Calu3 (cell line): ENCODE measurements around the gene TRIM68. TPM values are rescaled to one million over a fixed set of nuclear protein-coding genes. Genes with fewer than 3 reads are reported as not detected.

Experiments
- Bru-seq: library from RNA; stranded (reverse); fragments of 400-500 nt; gene quantifications from one replicate; lab custom pipeline; 2021; lab: Mats Ljungman, UMichigan
- BruChase-seq, 2 experiments: library from RNA; stranded (reverse); fragments of 400-500 nt; gene quantifications; one replicate each; lab custom pipeline; 2021; lab: Mats Ljungman, UMichigan
- BruUV-seq: library from RNA; stranded (reverse); fragments of 400-500 nt; replicated peaks from 2 replicates; lab custom pipeline; 2021; lab: Mats Ljungman, UMichigan
- CTCF ChIA-PET: fragments of 300-600 bp; sonication (Branson Sonifier 250); formaldehyde crosslinking; loops from one replicate; lab custom pipeline; 2022; ENCODE audit warnings: antibody characterized with exemption; lab: Charles Lee
- DNase-seq: peaks from one replicate; pipeline ENCODE4 v3.0.0; 2022
- H3K27ac Mint-ChIP-seq: one replicate; pipeline ENCODE4 v1.8.0; 2022; ENCODE audit warnings: mixed read lengths; ENCODE audit not compliant: unreplicated experiment
- H3K27me3 Mint-ChIP-seq: one replicate; pipeline ENCODE4 v1.8.0; 2022; ENCODE audit warnings: mixed read lengths; ENCODE audit not compliant: unreplicated experiment
- H3K36me3 Mint-ChIP-seq: one replicate; pipeline ENCODE4 v1.8.0; 2022; ENCODE audit warnings: mild to moderate bottlenecking, moderate library complexity, mixed read lengths; ENCODE audit not compliant: insufficient read depth, unreplicated experiment
- H3K4me1 Mint-ChIP-seq: one replicate; pipeline ENCODE4 v1.8.0; 2022; ENCODE audit warnings: mild to moderate bottlenecking, low read depth, mixed read lengths; ENCODE audit not compliant: unreplicated experiment
- H3K4me3 Mint-ChIP-seq: one replicate; pipeline ENCODE4 v1.8.0; 2022; ENCODE audit warnings: mild to moderate bottlenecking, low read depth, moderate library complexity, mixed read lengths; ENCODE audit not compliant: unreplicated experiment
- H3K9me3 Mint-ChIP-seq: one replicate; pipeline ENCODE4 v1.8.0; 2022; ENCODE audit warnings: low read depth, mixed read lengths; ENCODE audit not compliant: unreplicated experiment
- CTCF ChIP-seq: fragments of 200-600 bp; IDR thresholded peaks from one replicate; pipeline ENCODE4 v1.8.0; 2022; ENCODE audit warnings: antibody characterized with exemption; ENCODE audit not compliant: unreplicated experiment
- intact Hi-C: fragments of 100-400 bp; cut with micrococcal nuclease; formaldehyde crosslinking; loops from one replicate; pipeline ENCODE4 v1.10.0; 2022; ENCODE audit not compliant: unreplicated experiment
- long read RNA-seq: library from polyadenylated mRNA; stranded (forward); transcript quantifications from one replicate; pipeline ENCODE4 v2.0.0, GENCODE V29; 2022
- total RNA-seq: library from RNA; stranded (reverse); gene quantifications from 2 replicates; pipeline ENCODE4 v1.2.3, GENCODE V29; 2022

The TRIM68 gene
- total RNA-seq = 12.7 and 14.5 TPM in 2 replicates
- Bru-seq, nascent RNA = percentile 52 among the genes with signal in this experiment
- percentile 47 among the genes with signal in this experiment for BruChase-seq, experiment 1, labeled RNA remaining after a 6-hour chase
- BruChase-seq, experiment 2, labeled RNA remaining after a 2-hour chase = percentile 65 among the genes with signal in this experiment
- long read RNA-seq, transcript TRIM68-201 (7 exons, 3,352 nt) = major isoform, 10 of 22 reads
- long read RNA-seq, partial matches to known transcripts = 1 of 22 reads
- long read RNA-seq, other reads (novel, unspliced or antisense) = 4 of 22 reads

GRCh38 chr11:4607781-4608666, at the start of gene TRIM68:
Gene TRIM68 (minus strand): TSS chr11:4608231. CDS start chr11:4605504, 2,727 bp downstream.
- BruUV-seq = TSS peak; percentile 75

DNA sequence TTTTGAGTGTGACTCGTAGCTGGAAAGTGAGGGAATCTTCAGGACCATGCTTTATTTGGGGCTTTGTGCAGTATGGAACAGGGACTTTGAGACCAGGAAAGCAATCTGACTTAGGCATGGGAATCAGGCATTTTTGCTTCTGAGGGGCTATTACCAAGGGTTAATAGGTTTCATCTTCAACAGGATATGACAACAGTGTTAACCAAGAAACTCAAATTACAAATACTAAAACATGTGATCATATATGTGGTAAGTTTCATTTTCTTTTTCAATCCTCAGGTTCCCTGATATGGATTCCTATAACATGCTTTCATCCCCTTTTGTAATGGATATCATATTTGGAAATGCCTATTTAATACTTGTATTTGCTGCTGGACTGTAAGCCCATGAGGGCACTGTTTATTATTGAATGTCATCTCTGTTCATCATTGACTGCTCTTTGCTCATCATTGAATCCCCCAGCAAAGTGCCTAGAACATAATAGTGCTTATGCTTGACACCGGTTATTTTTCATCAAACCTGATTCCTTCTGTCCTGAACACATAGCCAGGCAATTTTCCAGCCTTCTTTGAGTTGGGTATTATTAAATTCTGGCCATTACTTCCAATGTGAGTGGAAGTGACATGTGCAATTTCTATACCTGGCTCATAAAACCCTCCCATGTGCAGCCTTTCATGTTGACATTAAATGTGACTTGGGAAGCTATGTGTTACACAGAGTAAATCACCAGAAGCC, 46.8 kb upstream of the TRIM68 start:
- BruUV-seq = no TSS peak
- no peak overlapping the region for H3K27ac Mint-ChIP-seq
- H3K9me3 Mint-ChIP-seq = peaks cover 3% of the 10 kb centered on the region
- no peak for DNase-seq
- intact Hi-C loops = no loop called here
- H3K4me1 Mint-ChIP-seq = no peaks in the 10 kb centered on the region
- H3K36me3 Mint-ChIP-seq = no peaks in the 10 kb centered on the region
- peaks cover 30% of the 10 kb centered on the region for H3K27me3 Mint-ChIP-seq
- CTCF ChIA-PET = no interaction called here
- TF ChIP-seq CTCF = no peak
- H3K4me3 Mint-ChIP-seq = no peak overlapping the region

More at GRCh38 chr11:4607781-4608666, at the start of gene TRIM68:
- H3K27me3 Mint-ChIP-seq = no peaks in the 10 kb centered on the region
- peak; percentile 96 for DNase-seq
- H3K9me3 Mint-ChIP-seq = no peaks in the 10 kb centered on the region
- intact Hi-C loops = loop anchor here (5.0 kb wide), 2 partner anchors 116 to 421 kb away; no protein-coding TSS in a partner anchor
- H3K4me1 Mint-ChIP-seq = peaks cover 26% of the 10 kb centered on the region
- H3K36me3 Mint-ChIP-seq = peaks cover 19% of the 10 kb centered on the region
- peak within 1 kb of the TSS; percentile 88 for H3K4me3 Mint-ChIP-seq
- H3K27ac Mint-ChIP-seq = peak within 1 kb of the TSS; percentile 69
- no peak for TF ChIP-seq CTCF
- CTCF ChIA-PET = interaction anchor here (0.6 to 0.7 kb wide), 2 partner anchors 37 to 426 kb away, joined by 3 read pairs; no protein-coding TSS in a partner anchor

DNA sequence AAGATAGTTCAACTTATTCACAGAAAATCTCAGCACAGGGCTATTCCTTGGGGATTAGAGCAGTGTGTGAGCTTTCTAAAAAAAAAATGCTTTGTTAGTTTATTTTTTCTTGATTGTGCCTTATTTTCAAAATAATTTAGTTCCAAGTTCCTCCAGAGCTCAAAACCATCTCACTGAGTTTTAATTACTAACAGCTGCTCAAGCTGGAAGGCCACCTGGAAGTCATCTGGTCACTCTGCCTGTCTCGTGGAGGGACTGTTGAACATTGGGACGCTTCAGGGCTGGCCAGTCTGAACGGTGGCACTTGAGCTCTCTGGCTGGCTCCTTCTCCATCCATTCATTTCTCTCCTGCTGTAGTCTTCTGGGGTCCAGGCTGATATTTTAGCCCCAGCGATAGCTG, 39.7 kb upstream of the TRIM68 start:
- CTCF ChIA-PET = no interaction called here
- TF ChIP-seq CTCF = no peak
- Mint-ChIP-seq H3K4me1 (no peaks in the 10 kb centered on the region), H3K36me3 (no peaks in the 10 kb centered on the region), H3K27me3 (peaks cover 54% of the 10 kb centered on the region), H3K4me3 (no peak overlapping the region), H3K27ac (no peak overlapping the region), H3K9me3 (no peaks in the 10 kb centered on the region)
- intact Hi-C loops = no loop called here
- no peak for DNase-seq
- no TSS peak for BruUV-seq

- CTCF ChIA-PET = no interaction called here
- Mint-ChIP-seq H3K27me3 (peaks cover 59% of the 10 kb centered on the region), H3K9me3 (no peaks in the 10 kb centered on the region), H3K27ac (no peak overlapping the region), H3K36me3 (no peaks in the 10 kb centered on the region), H3K4me3 (no peak overlapping the region), H3K4me1 (no peaks in the 10 kb centered on the region)
- intact Hi-C loops = no loop called here
- no TSS peak for BruUV-seq
- no peak for DNase-seq
- TF ChIP-seq CTCF = no peak
Measured at GRCh38 chr11:4645974-4646373, 37.9 kb upstream of the TRIM68 start.
